ENCODE measurements around the gene PAK1IP1.

DNA sequence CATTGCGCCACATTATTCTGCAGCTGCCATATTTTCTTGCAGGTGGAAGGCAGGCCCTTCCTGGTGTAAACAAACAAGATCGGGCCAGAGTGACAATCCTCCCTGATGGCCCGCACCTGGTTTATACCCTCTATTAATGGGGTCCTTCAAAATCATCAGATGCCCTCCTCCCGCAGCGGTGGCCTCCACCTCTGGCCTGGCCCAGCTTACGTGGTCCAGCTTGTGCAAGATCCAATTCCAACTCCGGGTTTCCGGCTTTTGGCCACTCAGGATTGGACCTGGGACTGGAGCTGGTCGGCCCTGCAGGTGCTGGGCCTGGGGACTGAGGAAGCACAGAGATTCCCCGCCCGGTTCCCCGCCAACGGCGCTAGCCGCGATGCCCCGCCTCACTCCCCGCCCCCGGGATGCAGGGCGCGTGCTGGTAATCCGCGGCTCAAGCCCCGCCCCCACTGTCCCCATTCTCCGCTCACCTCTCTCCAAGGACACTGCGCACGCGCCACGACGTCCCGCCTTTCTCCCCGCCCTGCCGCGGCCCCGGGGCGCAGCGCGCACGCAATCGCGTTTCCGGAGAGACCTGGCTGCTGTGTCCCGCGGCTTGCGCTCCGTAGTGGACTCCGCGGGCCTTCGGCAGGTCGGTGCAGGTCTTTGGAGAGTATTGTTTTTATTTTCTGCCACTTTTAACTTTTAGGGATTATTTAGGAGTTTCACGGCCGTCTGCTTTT is 52.6 kb downstream of the PAK1IP1 start, which contains the start of gene TMEM14B:
- TF ChIP-seq, protein P1, sequence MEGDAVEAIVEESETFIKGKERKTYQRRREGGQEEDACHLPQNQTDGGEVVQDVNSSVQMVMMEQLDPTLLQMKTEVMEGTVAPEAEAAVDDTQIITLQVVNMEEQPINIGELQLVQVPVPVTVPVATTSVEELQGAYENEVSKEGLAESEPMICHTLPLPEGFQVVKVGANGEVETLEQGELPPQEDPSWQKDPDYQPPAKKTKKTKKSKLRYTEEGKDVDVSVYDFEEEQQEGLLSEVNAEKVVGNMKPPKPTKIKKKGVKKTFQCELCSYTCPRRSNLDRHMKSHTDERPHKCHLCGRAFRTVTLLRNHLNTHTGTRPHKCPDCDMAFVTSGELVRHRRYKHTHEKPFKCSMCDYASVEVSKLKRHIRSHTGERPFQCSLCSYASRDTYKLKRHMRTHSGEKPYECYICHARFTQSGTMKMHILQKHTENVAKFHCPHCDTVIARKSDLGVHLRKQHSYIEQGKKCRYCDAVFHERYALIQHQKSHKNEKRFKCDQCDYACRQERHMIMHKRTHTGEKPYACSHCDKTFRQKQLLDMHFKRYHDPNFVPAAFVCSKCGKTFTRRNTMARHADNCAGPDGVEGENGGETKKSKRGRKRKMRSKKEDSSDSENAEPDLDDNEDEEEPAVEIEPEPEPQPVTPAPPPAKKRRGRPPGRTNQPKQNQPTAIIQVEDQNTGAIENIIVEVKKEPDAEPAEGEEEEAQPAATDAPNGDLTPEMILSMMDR (IDR thresholded peaks at IDR 0.05; ENCODE audit: low read length): no peak
- TF ChIP-seq EZH2 (IDR thresholded peaks at IDR 0.05; ENCODE audit: borderline replicate concordance, low read length): no peak

Data from OCI-LY1 (cell line).